PFSK-1 (cell line): ENCODE data around the gene MRPL27.

ENCODE experiments used
- FOXP2 ChIP-seq: optimal IDR thresholded peaks from 2 replicates; pipeline ENCODE3; 2011; ENCODE audit warnings: borderline replicate concordance, control low read depth, inconsistent platforms; ENCODE audit not compliant: insufficient read depth; ENCODE audit errors: extremely low read length, extremely low read depth
- POLR2AphosphoS5 ChIP-seq: IDR thresholded peaks from 2 replicates; pipeline ENCODE4 v1.6.1; 2012; ENCODE audit warnings: low read depth, mild to moderate bottlenecking, control low read depth, low read length, moderate library complexity
- SIN3A ChIP-seq: IDR thresholded peaks from 2 replicates; pipeline ENCODE4 v1.6.1; 2012; ENCODE audit warnings: mild to moderate bottlenecking, low read length, moderate library complexity, borderline replicate concordance; ENCODE audit not compliant: insufficient read depth
- TAF1 ChIP-seq: IDR thresholded peaks from 2 replicates; pipeline ENCODE4 v1.6.1; 2012; ENCODE audit warnings: low read length, control low read depth, borderline replicate concordance; ENCODE audit not compliant: insufficient read depth
- TF ChIP-seq, protein P1 (sequence below), 2 experiments: IDR thresholded peaks; 2 replicates each; pipeline versions ENCODE4 v1.6.1 to v1.8.0; 2011 to 2012; ENCODE audit warnings: low read depth in 2 of 2, low read length in 2 of 2, control low read depth in 1 of 2, inconsistent platforms in 1 of 2, mild to moderate bottlenecking in 1 of 2, moderate library complexity in 1 of 2; ENCODE audit not compliant: insufficient read depth in 1 of 2

The MRPL27 gene

DNA sequence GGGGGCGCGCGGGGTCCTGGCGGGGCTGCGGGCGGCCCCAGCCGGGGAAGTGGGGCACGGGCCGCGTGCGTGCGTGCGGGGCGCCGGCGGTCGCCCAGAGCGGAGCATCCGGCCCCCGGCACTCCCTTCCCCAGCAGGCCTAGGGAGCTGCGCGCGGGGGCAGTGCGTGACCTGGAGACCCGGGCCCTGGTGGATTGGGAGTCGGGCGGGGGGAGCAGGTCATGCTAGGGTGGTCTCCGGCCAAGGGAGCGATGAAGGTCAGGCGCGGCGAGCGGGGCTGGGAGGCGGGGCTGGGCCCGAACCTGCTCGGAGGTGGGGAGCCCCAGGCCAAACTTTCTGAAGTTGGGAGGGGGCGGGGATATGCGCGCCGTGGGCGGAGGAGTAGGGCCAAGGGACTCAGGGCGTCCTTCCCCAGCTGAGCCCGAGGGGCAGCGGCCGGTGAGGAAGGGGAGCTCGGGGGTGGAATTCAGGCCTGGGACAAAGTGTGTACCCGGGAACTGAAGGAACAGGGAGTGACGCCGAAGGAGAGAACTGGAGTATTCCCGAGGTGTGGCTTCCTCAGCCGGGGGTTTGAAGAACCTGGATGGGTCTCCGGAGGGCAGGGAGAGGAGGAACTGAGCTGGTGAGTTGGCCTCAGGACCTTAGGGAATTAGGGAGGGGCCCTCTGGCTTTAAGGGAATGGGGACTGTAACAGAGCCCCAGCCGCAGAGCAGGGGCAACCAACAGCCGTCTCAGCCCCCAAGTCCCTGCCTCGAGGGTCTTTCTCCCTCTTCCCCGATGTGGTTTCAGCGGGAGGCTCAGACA, 26.5 kb downstream of the MRPL27 start:
- TF ChIP-seq TAF1 = 0 out of 2 replicates have a peak, but pooled peaks have one; percentile 42
- no peak for TF ChIP-seq SIN3A

DNA sequence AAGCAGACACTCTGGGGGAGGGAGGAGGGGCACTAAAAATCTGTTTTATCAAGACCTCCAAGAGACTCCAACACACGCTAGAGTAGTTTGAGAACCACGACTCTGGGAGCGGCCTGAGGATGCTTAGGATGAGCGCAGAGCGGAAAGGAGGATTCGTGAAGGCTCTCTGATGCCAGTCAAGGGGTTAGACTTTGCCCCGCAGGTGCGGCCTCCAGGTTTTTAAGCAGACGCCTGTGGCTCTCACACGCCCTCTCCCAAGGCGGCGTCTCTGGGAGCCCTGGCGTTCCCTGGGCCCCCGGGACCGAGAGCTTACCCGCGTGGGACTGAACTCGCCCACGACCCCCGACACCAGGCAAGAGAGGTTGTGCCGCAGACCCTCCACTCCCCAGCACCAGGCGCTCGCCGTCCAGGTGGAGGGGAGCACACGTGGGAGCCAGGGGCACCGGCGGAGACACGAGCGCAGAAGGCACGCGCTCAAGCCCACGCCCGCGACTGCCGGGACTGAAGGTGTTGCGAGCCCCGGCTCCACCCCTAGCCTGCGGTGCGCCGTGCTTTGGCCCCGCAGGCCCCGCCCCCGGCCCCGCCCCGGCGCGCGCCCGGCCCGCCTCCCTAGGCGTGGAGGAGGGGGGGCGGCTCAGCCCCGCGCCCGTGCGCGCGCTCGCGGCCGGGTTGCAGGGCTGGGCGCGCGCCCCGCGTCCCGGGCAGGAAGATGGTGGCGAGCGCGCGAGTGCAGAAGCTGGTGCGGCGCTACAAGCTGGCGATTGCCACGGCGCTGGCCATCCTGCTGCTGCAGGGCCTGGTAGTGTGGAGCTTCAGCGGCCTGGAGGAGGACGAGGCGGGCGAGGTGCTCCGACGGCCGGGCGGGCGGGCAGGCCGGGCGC, 27.3 kb downstream of the MRPL27 start, which contains the start of gene XYLT2:
TSS of gene XYLT2 (plus strand) at position 695 of the 881 bp plus-strand sequence. CDS start at position 710, 15 bp downstream.
- TF ChIP-seq TAF1 = peak; percentile 81; the same call in 1 of the 2 replicates
- TF ChIP-seq FOXP2 = peak; percentile 38
- TF ChIP-seq SIN3A = no peak
- TF ChIP-seq, protein P1, sequence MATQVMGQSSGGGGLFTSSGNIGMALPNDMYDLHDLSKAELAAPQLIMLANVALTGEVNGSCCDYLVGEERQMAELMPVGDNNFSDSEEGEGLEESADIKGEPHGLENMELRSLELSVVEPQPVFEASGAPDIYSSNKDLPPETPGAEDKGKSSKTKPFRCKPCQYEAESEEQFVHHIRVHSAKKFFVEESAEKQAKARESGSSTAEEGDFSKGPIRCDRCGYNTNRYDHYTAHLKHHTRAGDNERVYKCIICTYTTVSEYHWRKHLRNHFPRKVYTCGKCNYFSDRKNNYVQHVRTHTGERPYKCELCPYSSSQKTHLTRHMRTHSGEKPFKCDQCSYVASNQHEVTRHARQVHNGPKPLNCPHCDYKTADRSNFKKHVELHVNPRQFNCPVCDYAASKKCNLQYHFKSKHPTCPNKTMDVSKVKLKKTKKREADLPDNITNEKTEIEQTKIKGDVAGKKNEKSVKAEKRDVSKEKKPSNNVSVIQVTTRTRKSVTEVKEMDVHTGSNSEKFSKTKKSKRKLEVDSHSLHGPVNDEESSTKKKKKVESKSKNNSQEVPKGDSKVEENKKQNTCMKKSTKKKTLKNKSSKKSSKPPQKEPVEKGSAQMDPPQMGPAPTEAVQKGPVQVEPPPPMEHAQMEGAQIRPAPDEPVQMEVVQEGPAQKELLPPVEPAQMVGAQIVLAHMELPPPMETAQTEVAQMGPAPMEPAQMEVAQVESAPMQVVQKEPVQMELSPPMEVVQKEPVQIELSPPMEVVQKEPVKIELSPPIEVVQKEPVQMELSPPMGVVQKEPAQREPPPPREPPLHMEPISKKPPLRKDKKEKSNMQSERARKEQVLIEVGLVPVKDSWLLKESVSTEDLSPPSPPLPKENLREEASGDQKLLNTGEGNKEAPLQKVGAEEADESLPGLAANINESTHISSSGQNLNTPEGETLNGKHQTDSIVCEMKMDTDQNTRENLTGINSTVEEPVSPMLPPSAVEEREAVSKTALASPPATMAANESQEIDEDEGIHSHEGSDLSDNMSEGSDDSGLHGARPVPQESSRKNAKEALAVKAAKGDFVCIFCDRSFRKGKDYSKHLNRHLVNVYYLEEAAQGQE (IDR thresholded peaks at IDR 0.05; ENCODE audit: insufficient read depth in 1 of 2, low read depth in 2 of 2, low read length in 2 of 2) = peak in 1 of 2 experiments; percentile 35; a peak in 1 of 4 replicates
- TF ChIP-seq POLR2AphosphoS5 = peak; percentile 76

DNA sequence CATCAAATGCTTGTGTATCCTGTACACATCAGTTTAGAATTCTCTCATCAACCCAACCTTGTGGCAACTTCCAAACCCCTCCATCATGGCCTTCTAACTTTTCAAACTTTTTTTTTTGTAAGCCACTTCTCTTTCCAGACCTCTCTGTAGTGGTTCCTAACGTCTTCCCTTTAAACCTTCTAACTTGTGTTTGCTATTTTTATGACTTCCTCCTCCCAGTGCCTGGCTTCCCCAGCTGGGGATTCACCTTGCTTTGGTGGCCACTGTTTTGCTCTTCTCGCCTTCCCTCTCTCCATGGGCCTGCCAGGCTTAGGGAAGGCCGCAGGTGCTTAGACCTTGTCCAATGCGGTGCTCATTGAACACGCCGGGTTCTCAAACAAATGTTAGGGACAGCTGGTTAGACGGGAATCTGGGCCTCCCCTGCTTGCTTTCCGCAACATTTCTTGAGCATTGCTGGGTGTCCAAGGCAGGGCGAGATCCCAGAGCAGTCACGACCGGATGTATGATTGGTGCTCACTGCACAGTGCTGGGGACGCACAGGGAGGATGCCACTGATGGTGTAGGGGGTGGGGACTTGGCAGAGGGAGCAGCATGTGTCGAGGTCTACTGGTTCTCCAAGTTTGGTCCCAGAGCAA, 28.1 kb downstream of the MRPL27 start:
- no peak for TF ChIP-seq FOXP2
- no peak for TF ChIP-seq TAF1
- no peak for TF ChIP-seq SIN3A

DNA sequence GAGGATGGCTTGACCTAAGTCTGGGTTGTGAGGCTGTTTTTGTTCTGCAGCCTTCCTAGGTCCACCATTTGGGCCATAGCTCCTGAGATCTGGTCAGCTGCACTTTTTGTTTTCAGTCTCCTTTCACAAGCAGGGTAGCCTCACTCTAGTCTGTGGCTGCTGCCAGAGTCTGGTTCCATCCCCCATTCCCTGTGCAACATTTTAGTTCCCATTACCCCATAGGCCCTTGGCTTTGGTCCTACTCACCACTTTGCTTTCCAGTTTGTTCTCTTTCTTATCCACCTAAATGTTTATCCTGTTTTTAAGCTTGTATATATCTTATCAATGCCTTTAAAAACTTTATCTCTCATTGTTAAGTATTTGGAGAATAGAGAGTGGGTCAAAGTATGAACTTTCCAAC, 33.6 kb downstream of the MRPL27 start:
- TF ChIP-seq SIN3A (no peak), POLR2AphosphoS5 (no peak), FOXP2 (no peak), TAF1 (no peak)
- TF ChIP-seq, protein P1 (IDR thresholded peaks at IDR 0.05; ENCODE audit: insufficient read depth in 1 of 2, low read depth in 2 of 2, low read length in 2 of 2) = no peak

DNA sequence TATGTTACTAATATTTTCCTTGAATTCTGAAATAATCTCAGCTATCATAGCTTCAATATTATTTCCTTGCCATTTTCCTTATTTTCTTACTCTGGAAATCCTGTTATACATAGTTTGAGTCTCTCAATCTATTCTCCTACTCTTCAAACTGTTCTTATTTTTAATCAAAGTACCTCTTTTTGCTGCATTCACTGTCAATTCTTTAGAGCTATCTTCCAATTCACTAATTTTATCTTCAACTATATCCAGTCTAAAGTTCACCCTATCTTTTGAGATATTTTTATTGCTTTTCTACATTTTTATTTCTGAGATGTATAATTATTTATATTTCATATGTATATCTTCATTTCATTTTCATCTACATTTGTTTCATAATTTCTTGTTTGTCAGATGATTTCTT, 34.3 kb downstream of the MRPL27 start:
- TF ChIP-seq POLR2AphosphoS5 = no peak

DNA sequence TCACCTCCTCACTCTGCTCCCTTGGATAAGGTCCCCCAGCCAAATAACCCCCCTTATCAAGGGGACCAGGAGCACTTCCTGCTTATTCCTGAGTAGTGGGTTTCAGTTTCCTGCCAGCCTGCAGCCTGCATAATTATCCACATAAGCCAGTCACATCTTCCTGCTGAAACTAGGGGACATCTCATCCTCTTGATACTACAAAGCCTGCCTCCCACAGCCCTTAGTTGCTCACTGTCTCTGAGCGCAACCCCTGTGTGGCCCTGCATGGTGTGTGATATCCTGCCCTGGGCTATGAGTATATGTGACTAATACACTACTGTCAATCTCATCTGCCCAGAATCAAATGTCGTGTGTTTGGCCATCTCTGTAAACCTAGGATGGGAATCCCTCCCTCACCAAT, 35.0 kb downstream of the MRPL27 start:
- TF ChIP-seq TAF1 (no peak), SIN3A (no peak), FOXP2 (no peak), POLR2AphosphoS5 (no peak)
- TF ChIP-seq, protein P1 (IDR thresholded peaks at IDR 0.05; ENCODE audit: insufficient read depth in 1 of 2, low read depth in 2 of 2, low read length in 2 of 2) = no peak
